HG03280 (cell line): ENCODE data around the gene CYP2B6.
"Not testable (repeated sequence)": the region's sequence is repeated elsewhere in the genome, so short reads cannot be mapped to it uniquely, and the experiment has no call there.

ENCODE experiments used
- ATAC-seq: cut with Tn5 transposase; IDR thresholded peaks from one replicate; pipeline ENCODE4 v1.9.1; 2021; ENCODE audit warnings: mild to moderate bottlenecking, moderate library complexity; ENCODE audit not compliant: unreplicated experiment

Gene CYP2B6

DNA sequence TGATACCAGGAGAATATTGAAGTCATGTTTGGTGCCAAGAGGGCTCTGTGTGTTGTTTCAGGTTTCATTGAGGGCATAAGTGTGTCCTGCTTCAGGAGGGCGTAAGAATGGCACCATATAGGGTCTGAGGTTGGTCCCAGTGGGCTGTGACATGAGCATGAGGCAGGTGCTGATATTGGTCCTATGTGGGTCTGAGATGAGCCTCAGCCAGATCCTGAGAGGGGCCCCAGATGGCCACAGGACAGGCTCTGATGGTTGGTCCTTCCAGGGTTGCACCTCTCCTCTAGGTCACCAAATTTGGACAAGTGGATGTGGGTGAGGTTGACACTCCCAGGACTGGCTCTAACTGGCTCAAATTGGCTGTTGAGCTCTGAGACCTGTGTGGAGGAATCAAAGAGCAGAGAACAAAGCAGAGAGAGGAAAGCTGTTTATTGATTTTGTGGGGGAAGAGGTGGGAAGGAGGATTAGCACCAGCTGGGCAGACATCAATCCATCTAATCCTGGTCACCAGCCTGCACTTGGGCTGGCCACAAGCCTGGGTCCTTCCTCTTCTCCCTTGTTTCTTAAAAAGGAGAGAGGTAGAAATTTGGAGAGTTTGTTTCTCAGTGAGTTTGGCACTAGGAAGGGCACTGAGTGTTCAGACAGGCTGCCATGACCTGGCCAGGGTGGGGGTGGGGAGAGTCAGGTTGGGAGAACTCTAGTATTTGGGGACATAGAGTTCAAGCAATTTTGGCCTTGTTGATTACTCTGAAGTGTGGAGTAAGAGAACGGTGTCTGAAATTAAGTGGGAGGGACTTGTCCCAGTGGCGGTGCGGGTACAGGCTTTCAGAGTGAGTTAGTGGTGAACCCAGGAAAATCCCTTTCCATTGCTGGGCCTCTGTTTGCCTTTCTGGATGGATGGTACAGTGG lies 38.7 kb downstream of the CYP2B6 start:
- no peak for ATAC-seq

- ATAC-seq: no peak
Observed at GRCh38 chr19:41030651-41031050, 39.6 kb downstream of the CYP2B6 start.

DNA sequence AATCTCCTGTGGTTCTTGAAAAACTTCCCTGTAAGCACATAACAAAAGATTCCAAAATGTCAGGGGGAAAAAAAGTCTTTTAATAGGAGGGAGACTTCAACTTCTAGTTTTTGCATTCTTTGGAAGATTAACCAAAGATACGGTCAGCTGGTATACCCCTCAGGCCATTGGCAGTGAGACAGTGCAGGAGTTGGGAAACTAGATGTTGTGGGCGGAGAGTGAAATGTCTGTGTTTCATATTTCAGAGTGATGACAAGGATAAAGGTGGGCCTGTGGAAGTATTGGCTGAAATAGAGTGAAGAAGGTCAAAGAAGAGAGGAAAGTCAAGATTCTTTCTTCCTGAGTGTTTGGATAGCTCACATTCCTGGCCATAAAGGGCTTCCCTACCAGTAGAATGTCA lies 40.8 kb downstream of the CYP2B6 start:
- no peak for ATAC-seq

GRCh38 chr19:41033324-41033723 lies 42.2 kb downstream of the CYP2B6 start:
- ATAC-seq: not testable (repeated sequence)

- no peak for ATAC-seq
Observed at GRCh38 chr19:41039806-41040205, 48.7 kb downstream of the CYP2B6 start.

GRCh38 chr19:41045095-41045494 lies 54.0 kb downstream of the CYP2B6 start:
- not testable (repeated sequence) for ATAC-seq

- no peak for ATAC-seq
Observed at GRCh38 chr19:41050426-41050825, 59.3 kb downstream of the CYP2B6 start.

DNA sequence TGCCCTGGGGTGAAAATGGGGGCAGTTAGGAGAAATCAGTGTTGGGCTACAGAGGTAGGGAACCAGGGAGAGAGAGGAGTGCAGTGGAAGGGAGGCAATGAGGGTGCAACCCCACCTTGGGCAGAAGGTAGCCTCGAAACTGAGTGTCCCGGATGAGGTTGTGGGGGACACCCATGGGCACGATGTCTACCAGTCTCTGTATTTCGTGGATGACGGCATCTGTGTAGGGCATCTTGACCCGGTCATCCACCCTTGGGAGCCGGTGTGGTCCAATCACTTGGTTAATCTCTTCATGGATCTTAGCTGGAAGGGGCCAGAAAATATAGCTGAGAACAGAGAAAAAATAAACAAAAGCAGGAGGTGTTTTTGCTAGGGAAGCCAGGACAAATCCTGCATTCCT lies 61.1 kb downstream of the CYP2B6 start:
- ATAC-seq: not testable (repeated sequence)

GRCh38 chr19:41053331-41053730 lies 62.2 kb downstream of the CYP2B6 start:
- not testable (repeated sequence) for ATAC-seq

DNA sequence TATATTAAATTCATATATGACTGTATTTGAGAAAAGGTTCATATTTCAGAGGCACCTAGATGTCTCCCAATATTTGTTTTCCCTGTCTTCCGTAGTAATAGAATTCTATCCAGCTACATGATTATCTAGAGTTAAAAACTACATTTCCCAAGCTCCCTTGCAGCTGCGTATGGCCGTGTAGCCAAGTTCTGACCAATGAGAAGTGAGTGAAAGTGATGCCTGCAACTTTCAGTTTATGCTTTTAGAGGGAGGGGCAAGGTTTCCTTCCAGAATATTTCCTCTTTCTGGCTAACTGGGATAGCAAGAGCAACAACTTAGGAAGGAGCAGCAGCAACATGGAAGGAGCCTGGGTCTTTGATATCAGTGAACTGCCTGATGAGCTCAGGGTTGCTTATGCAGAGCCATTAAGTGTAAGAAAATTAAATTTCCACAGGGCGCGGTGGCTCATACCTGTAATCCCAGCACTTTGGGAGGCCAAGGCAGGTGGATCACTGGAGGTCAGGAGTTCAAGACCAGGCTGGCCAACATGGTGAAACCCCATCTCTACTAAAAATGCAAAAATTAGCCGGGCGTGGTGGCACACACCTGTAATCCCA lies 74.0 kb downstream of the CYP2B6 start:
- no peak for ATAC-seq
